ENCODE data around the gene STN1. TPM values are rescaled to one million over a fixed set of nuclear protein-coding genes. Genes with fewer than 3 reads are reported as not detected.
A peak's percentile ranks its signal among the peaks of the same experiment; 100 is the strongest.

The STN1 gene
- total RNA-seq, 1 experiment from 2014 or later = 74.7 TPM

- no peaks in the 10 kb centered on the region for H4K20me1 ChIP-seq (ENCODE audit: insufficient read depth)
- H3K27me3 ChIP-seq (ENCODE audit: insufficient read depth, low read length) = no peaks in the 10 kb centered on the region
- H3K36me3 ChIP-seq (ENCODE audit: control insufficient read depth in 1 of 2, insufficient read depth in 2 of 2, low read length in 2 of 2) = no peaks in the 10 kb centered on the region
- no peak overlapping the region for H3K9ac ChIP-seq (ENCODE audit: low read length)
- no peak overlapping the region for H3K4me3 ChIP-seq (replicated peaks in 1 of 2; ENCODE audit: low read depth in 1 of 2, low read length in 2 of 2)
- no TSS peak for BruUV-seq (replicated peaks)
- H2AFZ ChIP-seq (ENCODE audit: low read depth, low read length, poor library complexity, severe bottlenecking) = no peak overlapping the region
- DNase-seq (ENCODE audit: low read depth, low spot score) (no peak), ATAC-seq (peak; percentile 42)
- ChIA-PET RAD21 (ENCODE audit: low non-redundant PET in 1 of 2, low total read pairs in 2 of 2, uncharacterized antibody in 2 of 2, unreplicated experiment in 2 of 2) (interaction anchor here in 1 of 2 experiments (0.5 kb wide), 1 partner anchor 330 kb away, joined by 3 read pairs; no protein-coding TSS in a partner anchor), POLR2A (interaction anchor here (1.0 kb wide), 1 partner anchor 9 kb away, joined by 4 read pairs; no protein-coding TSS in a partner anchor), CTCF (no interaction called here)
- no peaks in the 10 kb centered on the region for H3K9me2 ChIP-seq (ENCODE audit: insufficient read depth)
- intact Hi-C loops (cut with micrococcal nuclease) = no loop called here
- H3K79me2 ChIP-seq (ENCODE audit: insufficient read depth, low read length) = no peaks in the 10 kb centered on the region
- TF ChIP-seq ZNF274 (IDR thresholded peaks at IDR 0.05; ENCODE audit: low read depth, low read length) = no peak
- no peak for TF ChIP-seq SIN3A (IDR thresholded peaks at IDR 0.05; ENCODE audit: low read depth)
- TF ChIP-seq EZH2phosphoT487 (IDR thresholded peaks at IDR 0.05; ENCODE audit: borderline replicate concordance) = no peak
- TF ChIP-seq ZFX (IDR thresholded peaks at IDR 0.05) = no peak; the same call in 1 of the 2 replicates
- no peak for TF ChIP-seq JUND (IDR thresholded peaks at IDR 0.05)
- TF ChIP-seq TCF7L2 (IDR thresholded peaks at IDR 0.05; ENCODE audit: borderline replicate concordance, extremely low read depth, insufficient read depth, insufficient read length) = no peak
- TF ChIP-seq SP1 (IDR thresholded peaks at IDR 0.05; ENCODE audit: low read depth) = no peak
- no peak for TF ChIP-seq POLR2AphosphoS5 (IDR thresholded peaks at IDR 0.05; ENCODE audit: low read depth, low read length)
- TF ChIP-seq POLR2A (IDR thresholded peaks at IDR 0.05; ENCODE audit: borderline replicate concordance, extremely low read depth, insufficient read depth, insufficient read length) = no peak
- no peak for TF ChIP-seq RAD21 (IDR thresholded peaks at IDR 0.05; ENCODE audit: low read depth)
- TF ChIP-seq EZH2 (IDR thresholded peaks at IDR 0.05) = no peak
- TF ChIP-seq CTCF (IDR thresholded peaks at IDR 0.05 in 2 of 3, conservative IDR thresholded peaks at IDR 0.05 in 1 of 3; ENCODE audit: borderline replicate concordance in 1 of 3, insufficient read depth in 1 of 3, low read depth in 2 of 3, low read length in 2 of 3) = no peak
- no peak for TF ChIP-seq ATF3 (IDR thresholded peaks at IDR 0.05)
- TF ChIP-seq ELF1 (IDR thresholded peaks at IDR 0.05; ENCODE audit: borderline replicate concordance, low read depth) = no peak
- TF ChIP-seq, protein P1, sequence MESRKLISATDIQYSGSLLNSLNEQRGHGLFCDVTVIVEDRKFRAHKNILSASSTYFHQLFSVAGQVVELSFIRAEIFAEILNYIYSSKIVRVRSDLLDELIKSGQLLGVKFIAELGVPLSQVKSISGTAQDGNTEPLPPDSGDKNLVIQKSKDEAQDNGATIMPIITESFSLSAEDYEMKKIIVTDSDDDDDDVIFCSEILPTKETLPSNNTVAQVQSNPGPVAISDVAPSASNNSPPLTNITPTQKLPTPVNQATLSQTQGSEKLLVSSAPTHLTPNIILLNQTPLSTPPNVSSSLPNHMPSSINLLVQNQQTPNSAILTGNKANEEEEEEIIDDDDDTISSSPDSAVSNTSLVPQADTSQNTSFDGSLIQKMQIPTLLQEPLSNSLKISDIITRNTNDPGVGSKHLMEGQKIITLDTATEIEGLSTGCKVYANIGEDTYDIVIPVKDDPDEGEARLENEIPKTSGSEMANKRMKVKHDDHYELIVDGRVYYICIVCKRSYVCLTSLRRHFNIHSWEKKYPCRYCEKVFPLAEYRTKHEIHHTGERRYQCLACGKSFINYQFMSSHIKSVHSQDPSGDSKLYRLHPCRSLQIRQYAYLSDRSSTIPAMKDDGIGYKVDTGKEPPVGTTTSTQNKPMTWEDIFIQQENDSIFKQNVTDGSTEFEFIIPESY (IDR thresholded peaks at IDR 0.05; ENCODE audit: extremely low read depth, insufficient replicate concordance, low read length) = no peak
- no peak for TF ChIP-seq SRF (IDR thresholded peaks at IDR 0.05; ENCODE audit: low read depth)
- TF ChIP-seq YY1 (IDR thresholded peaks at IDR 0.05; ENCODE audit: extremely low read depth, insufficient replicate concordance, low read depth, low read length) = no peak
- TF ChIP-seq, protein P2, sequence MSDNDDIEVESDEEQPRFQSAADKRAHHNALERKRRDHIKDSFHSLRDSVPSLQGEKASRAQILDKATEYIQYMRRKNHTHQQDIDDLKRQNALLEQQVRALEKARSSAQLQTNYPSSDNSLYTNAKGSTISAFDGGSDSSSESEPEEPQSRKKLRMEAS (IDR thresholded peaks at IDR 0.05) = no peak
- TF ChIP-seq FOSL1 (IDR thresholded peaks at IDR 0.05; ENCODE audit: low read depth) = no peak
- H3K27ac ChIP-seq (ENCODE audit: low read depth, low read length) = no peak overlapping the region
- H3K9me3 ChIP-seq (ENCODE audit: control insufficient read depth in 1 of 2, insufficient read depth in 1 of 2, low read depth in 1 of 2, low read length in 2 of 2) = no peaks in the 10 kb centered on the region
- H3K4me1 ChIP-seq (ENCODE audit: control insufficient read depth in 1 of 2, insufficient read depth in 2 of 2, low read length in 2 of 2) = no peaks in the 10 kb centered on the region
- no peak overlapping the region for H3K4me2 ChIP-seq (ENCODE audit: low read length)
Observed at GRCh38 chr10:103936022-103936421, 18.0 kb upstream of the STN1 start.
